Tibial artery (tissue), 4 donors: ENCODE measurements around the gene CERKL.

Experiments used
- DNase-seq, 2 donors: peaks; one replicate each; pipeline ENCODE4 v3.0.0-alpha.2; 2019
- H3K27ac ChIP-seq, 2 donors: fragments of 200-600 bp; sonication (generic) in 1 of 2; 1 replicate in 1 of 2; 2 replicates in 1 of 2; pipeline ENCODE4 v1.5.1; 2018 to 2019; ENCODE audit warnings: mild to moderate bottlenecking in 1 of 2
- H3K27me3 ChIP-seq, 2 donors: fragments of 200-600 bp; sonication (generic) in 1 of 2; one replicate each; pipeline versions ENCODE4 v1.5.1 to v1.6.0; 2016 to 2019
- H3K36me3 ChIP-seq, 3 donors: fragments of 200-600 bp; sonication (generic) in 2 of 3; one replicate each; pipeline ENCODE4 v1.5.1; 2016 to 2019; ENCODE audit warnings: mild to moderate bottlenecking in 2 of 3
- H3K4me1 ChIP-seq, 4 donors: fragments of 200-600 bp; sonication (generic) in 2 of 4; 1 replicate in 3 of 4; 2 replicates in 1 of 4; pipeline ENCODE4 v1.5.1; 2016 to 2019
- H3K4me3 ChIP-seq, 2 donors: fragments of 200-600 bp; sonication (generic) in 1 of 2; 1 replicate in 1 of 2; 2 replicates in 1 of 2; pipeline ENCODE4 v1.5.1; 2018 to 2019; ENCODE audit warnings: mild to moderate bottlenecking in 2 of 2
- H3K9me3 ChIP-seq, 3 donors: fragments of 200-600 bp; sonication (generic) in 1 of 3; one replicate each; pipeline ENCODE4 v1.5.1; 2016 to 2019
- CTCF ChIP-seq, 2 experiments: fragments of 200-600 bp in 1 of 2; fragments of 450-650 bp in 1 of 2; IDR thresholded peaks; one replicate each; pipeline ENCODE4 v1.5.1; 2017 to 2019; ENCODE audit warnings: antibody characterized with exemption in 2 of 2, mild to moderate bottlenecking in 1 of 2, moderate library complexity in 1 of 2
- intact Hi-C: fragments of 100-400 bp; cut with DNase I; formaldehyde crosslinking; loops from one replicate; pipeline ENCODE4 v1.15.0; 2023; ENCODE audit warnings: low total_unique reads

The CERKL gene

GRCh38 chr2:181540421-181540820 is 116.5 kb downstream of the CERKL start:
- intact Hi-C loops = no loop called here
- Histone ChIP-seq H3K4me1 (no peaks in the 10 kb centered on the region), H3K27ac (no peak overlapping the region), H3K9me3 (no peaks in the 10 kb centered on the region), H3K36me3 (no peaks in the 10 kb centered on the region), H3K4me3 (no peak overlapping the region), H3K27me3 (no peaks in the 10 kb centered on the region)
- no peak for TF ChIP-seq CTCF (IDR thresholded peaks at IDR 0.05)
- no peak for DNase-seq

- Histone ChIP-seq H3K9me3 (no peaks in the 10 kb centered on the region), H3K4me3 (no peak overlapping the region), H3K27me3 (no peaks in the 10 kb centered on the region), H3K4me1 (no peaks in the 10 kb centered on the region), H3K36me3 (no peaks in the 10 kb centered on the region), H3K27ac (no peak overlapping the region)
- no peak for DNase-seq
- intact Hi-C loops = no loop called here
- no peak for TF ChIP-seq CTCF (IDR thresholded peaks at IDR 0.05)
Observed at GRCh38 chr2:181536730-181537129, 120.2 kb downstream of the CERKL start.

GRCh38 chr2:181528441-181528840 is 128.5 kb downstream of the CERKL start:
- H3K36me3 ChIP-seq = no peaks in the 10 kb centered on the region
- H3K27ac ChIP-seq = no peak overlapping the region
- H3K9me3 ChIP-seq = no peaks in the 10 kb centered on the region
- DNase-seq = no peak
- H3K4me1 ChIP-seq = no peaks in the 10 kb centered on the region
- TF ChIP-seq CTCF (IDR thresholded peaks at IDR 0.05) = no peak
- no peak overlapping the region for H3K4me3 ChIP-seq
- intact Hi-C loops = no loop called here
- H3K27me3 ChIP-seq = no peaks in the 10 kb centered on the region

- H3K27me3 ChIP-seq = no peaks in the 10 kb centered on the region
- no peaks in the 10 kb centered on the region for H3K4me1 ChIP-seq
- no peaks in the 10 kb centered on the region for H3K9me3 ChIP-seq
- DNase-seq = no peak
- intact Hi-C loops = no loop called here
- no peak overlapping the region for H3K27ac ChIP-seq
- no peak for TF ChIP-seq CTCF (IDR thresholded peaks at IDR 0.05)
- H3K36me3 ChIP-seq = no peaks in the 10 kb centered on the region
- H3K4me3 ChIP-seq = no peak overlapping the region
Observed at GRCh38 chr2:181527058-181527457, 129.8 kb downstream of the CERKL start.

- Histone ChIP-seq H3K27me3 (no peaks in the 10 kb centered on the region), H3K4me1 (no peaks in the 10 kb centered on the region), H3K36me3 (no peaks in the 10 kb centered on the region), H3K9me3 (no peaks in the 10 kb centered on the region), H3K4me3 (no peak overlapping the region), H3K27ac (no peak overlapping the region)
- TF ChIP-seq CTCF (IDR thresholded peaks at IDR 0.05) = no peak
- no peak for DNase-seq
- intact Hi-C loops = no loop called here
Observed at GRCh38 chr2:181526014-181526413, 130.9 kb downstream of the CERKL start.

GRCh38 chr2:181523756-181524155 is 133.1 kb downstream of the CERKL start:
- TF ChIP-seq CTCF (IDR thresholded peaks at IDR 0.05) = no peak
- Histone ChIP-seq H3K27ac (no peak overlapping the region), H3K4me1 (no peaks in the 10 kb centered on the region), H3K27me3 (no peaks in the 10 kb centered on the region), H3K4me3 (no peak overlapping the region), H3K9me3 (no peaks in the 10 kb centered on the region), H3K36me3 (no peaks in the 10 kb centered on the region)
- no peak for DNase-seq
- intact Hi-C loops = no loop called here
